Tibial nerve (tissue), 3 donors: Measurements from ENCODE around the gene CELA3A.

Experiments used
- CTCF ChIP-seq, 5 experiments: fragments of 200-600 bp in 3 of 5; fragments of 450-650 bp in 2 of 5; sonication (generic) in 3 of 5; IDR thresholded peaks; one replicate each; pipeline ENCODE4 v1.5.1; 2016 to 2019; ENCODE audit warnings: antibody characterized with exemption in 5 of 5, mild to moderate bottlenecking in 3 of 5, moderate library complexity in 2 of 5
- POLR2A ChIP-seq, 2 donors: fragments of 450-650 bp; IDR thresholded peaks; one replicate each; pipeline ENCODE4 v1.6.1; 2017; ENCODE audit warnings: antibody characterized with exemption in 2 of 2, mild to moderate bottlenecking in 2 of 2, moderate library complexity in 2 of 2

DNA sequence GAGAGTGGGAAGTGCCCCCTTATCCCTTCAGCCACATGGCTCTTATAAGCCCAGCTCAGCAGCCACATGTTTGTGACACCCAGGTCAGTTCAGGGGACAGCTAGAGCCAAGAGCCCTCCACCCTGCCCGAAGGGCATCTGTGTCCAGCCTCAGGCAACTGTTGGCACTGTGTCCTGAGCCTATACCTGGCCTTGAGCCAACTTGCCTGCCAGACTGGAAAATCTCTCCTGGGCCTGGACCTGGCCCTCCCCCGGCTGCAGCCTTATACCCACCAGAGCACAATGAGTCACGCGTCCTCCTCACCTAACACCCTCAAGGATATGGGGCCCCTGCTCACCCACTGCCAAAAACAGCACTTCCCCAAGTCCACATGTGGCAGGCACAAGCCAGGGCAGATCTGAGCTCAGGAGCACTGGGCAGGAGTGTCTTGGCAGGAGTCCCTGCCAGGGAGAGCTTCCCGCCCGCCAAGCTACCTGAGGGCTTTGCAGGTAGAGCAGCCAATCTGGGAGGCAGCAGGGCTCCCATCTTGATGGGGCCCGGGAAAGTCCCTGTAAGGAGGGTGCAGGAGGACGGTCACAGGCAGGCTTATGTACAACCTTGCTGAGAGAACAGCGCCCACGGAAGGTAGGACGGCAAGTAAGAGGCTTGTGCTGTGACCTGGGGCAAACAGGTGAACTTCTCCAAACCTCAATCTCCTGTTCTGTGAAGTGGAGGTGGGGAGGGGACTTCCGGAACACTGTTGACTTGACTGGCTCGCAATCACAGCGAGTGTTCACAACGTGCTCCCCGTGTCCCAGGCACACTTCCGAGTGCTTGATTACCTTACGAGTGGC is 44.5 kb upstream of the CELA3A start:
- TF ChIP-seq CTCF (IDR thresholded peaks at IDR 0.05) (no peak), POLR2A (IDR thresholded peaks at IDR 0.05) (no peak)
